Measurements from ENCODE around the gene CEP78. TPM values are rescaled to one million over a fixed set of nuclear protein-coding genes. Genes with fewer than 3 reads are reported as not detected.
A peak's percentile ranks its signal among the peaks of the same experiment; 100 is the strongest.

CEP78 gene, protein sequence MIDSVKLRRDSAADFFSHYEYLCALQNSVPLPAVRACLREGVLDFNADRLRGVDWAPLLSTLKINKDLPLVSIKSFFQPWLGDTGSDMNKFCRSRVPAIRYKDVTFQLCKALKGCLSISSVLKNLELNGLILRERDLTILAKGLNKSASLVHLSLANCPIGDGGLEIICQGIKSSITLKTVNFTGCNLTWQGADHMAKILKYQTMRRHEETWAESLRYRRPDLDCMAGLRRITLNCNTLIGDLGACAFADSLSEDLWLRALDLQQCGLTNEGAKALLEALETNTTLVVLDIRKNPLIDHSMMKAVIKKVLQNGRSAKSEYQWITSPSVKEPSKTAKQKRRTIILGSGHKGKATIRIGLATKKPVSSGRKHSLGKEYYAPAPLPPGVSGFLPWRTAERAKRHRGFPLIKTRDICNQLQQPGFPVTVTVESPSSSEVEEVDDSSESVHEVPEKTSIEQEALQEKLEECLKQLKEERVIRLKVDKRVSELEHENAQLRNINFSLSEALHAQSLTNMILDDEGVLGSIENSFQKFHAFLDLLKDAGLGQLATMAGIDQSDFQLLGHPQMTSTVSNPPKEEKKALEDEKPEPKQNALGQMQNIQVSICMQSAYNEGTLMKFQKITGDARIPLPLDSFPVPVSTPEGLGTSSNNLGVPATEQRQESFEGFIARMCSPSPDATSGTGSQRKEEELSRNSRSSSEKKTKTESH
- total RNA-seq, result 10 to 100 TPM; 15.4 to 20.1 (median 17.0) TPM
- polyA plus RNA-seq, result 1 to 10 TPM; 7.1 to 8.0 (median 7.9) TPM
- long read RNA-seq, donor 1, partial matches to known transcripts, result 8 of 12 reads
- long read RNA-seq, donor 1, other reads (novel, unspliced or antisense), result 0 of 12 reads
- long read RNA-seq, donor 2, full-length matches to known transcripts, result 2 of 2 reads
- long read RNA-seq, donor 2, partial matches to known transcripts, result 0 of 2 reads
- long read RNA-seq, donor 2, other reads (novel, unspliced or antisense), result 0 of 2 reads

DNA sequence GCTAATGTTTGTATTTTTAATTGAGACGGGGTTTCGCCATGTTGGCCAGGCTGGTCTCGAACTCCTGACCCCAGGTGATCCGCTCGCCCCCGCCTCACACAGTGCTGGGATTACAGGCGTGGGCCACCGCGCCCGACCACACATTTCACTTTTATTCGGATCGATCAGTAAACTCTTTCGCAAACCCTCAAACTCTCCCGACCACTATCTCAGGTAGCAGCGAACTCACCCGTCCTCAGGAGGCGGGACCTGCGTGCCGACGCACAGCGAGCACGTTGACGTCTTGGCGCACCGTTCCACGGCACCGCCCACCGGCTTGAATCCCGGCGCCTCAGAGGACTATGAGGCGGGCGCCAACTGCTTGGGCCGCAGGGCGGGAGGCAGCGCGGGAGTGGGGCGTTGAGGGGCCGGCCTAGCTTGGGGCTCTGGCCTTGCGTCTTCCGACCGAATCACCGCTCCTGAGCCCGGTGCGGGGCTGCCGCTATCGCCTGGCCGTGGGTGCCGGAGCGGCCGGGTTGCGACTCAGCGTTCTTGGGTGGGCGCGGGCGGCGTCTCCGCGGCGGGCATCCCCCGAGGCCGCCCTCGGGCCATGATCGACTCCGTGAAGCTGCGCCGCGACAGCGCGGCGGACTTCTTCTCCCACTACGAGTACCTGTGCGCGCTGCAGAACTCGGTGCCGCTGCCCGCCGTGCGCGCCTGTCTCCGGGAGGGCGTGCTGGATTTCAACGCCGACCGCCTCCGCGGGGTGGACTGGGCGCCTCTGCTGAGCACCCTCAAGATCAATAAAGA, at the start of gene CEP78:
Gene CEP78, plus strand, starts transcription at position 314 of the 789 bp plus-strand sequence. Its CDS starts 276 bp downstream, at position 590.
- no peaks in the 10 kb centered on the region for H3K9me3 ChIP-seq
- WGBS, 5 donors, result 0 to 1% (median 0%) methylated on average over 8 to 87 of the region's 87 CpGs
- peak within 1 kb of the TSS; percentile 69 to 92 (median 88) for H3K27ac ChIP-seq
- peaks cover 0 to 12% (median 1%) of the 10 kb centered on the region in 6 donors for H3K36me3 ChIP-seq
- TF ChIP-seq, protein P1, sequence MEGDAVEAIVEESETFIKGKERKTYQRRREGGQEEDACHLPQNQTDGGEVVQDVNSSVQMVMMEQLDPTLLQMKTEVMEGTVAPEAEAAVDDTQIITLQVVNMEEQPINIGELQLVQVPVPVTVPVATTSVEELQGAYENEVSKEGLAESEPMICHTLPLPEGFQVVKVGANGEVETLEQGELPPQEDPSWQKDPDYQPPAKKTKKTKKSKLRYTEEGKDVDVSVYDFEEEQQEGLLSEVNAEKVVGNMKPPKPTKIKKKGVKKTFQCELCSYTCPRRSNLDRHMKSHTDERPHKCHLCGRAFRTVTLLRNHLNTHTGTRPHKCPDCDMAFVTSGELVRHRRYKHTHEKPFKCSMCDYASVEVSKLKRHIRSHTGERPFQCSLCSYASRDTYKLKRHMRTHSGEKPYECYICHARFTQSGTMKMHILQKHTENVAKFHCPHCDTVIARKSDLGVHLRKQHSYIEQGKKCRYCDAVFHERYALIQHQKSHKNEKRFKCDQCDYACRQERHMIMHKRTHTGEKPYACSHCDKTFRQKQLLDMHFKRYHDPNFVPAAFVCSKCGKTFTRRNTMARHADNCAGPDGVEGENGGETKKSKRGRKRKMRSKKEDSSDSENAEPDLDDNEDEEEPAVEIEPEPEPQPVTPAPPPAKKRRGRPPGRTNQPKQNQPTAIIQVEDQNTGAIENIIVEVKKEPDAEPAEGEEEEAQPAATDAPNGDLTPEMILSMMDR (IDR thresholded peaks at IDR 0.05 in 8 of 11, conservative IDR thresholded peaks at IDR 0.05 in 3 of 11), result peak in 2 of 11 experiments; percentile 11 to 26
- TF ChIP-seq POLR2AphosphoS5 (IDR thresholded peaks at IDR 0.05) (peak; percentile 94 to 96 (median 95)), POLR2A (IDR thresholded peaks at IDR 0.05) (peak in 1 of 3 donors; percentile 27)
- peaks cover 5 to 41% (median 22%) of the 10 kb centered on the region in 6 donors for H3K4me1 ChIP-seq
- no peaks in the 10 kb centered on the region for H3K27me3 ChIP-seq (replicated peaks in 1 of 7)
- peak within 1 kb of the TSS; percentile 73 to 98 (median 86) for H3K4me3 ChIP-seq
- DNase-seq, result peak; percentile 98
- intact Hi-C loops (cut with DNase I; ENCODE audit: low total_unique reads), result no loop called here

DNA sequence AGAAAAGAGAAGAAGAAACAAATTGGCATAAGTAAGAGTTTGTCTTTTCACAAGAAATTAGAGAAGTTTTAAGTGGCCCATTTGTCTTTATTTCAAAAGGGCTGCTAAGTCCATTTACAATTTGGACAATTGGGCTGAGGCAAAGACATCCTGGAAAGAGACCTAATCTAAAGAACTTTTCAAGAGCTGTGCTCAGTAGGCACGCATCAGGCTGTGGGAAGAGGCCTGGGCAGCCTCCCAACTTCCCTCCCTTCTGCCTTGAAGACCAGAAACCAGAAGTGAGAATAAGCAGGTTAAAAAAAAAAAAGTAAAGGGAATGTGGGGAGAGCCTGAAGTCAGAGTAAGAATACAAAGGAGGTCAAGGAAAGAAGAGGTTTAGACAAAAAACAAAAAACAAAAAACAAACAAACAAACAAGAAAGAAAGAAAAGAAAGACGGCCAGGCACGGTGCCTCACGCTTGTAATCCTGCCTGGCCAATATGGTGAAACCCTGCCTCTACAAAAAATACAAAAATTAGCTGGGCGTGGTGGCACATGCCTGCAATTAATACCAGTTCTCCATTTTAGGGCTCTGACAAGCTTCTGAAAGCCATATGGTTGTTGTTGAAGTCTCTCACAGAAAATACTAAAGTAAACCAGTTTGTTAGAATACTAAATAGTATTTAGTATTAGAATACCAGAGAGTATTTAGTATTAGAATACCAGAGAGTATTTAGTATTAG, 48.0 kb upstream of the CEP78 start:
- 73 to 84% (median 79%) methylated on average over 5 of the region's 5 CpGs for WGBS, 5 donors
- peak overlapping the region in 1 of 8 donors; percentile 48 for H3K27ac ChIP-seq

DNA sequence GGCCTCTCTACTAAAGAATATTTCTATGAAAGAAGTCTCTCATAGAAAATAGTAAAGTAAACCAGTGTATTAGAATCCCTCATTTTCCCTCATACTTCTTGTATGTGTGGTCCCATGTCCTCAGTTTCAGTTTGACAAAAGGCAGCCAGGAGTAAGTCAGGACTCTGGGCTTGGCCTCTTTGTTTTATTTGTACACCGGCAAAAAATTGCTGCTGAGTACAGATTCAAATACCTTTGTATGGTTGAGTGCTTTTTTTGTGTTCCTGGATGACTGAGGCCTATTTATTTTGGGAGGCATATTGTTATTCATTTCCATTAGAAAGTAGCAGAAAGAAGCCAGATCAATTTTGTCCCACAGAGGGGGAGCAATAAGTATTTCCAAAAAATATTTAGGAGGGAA, 47.3 kb upstream of the CEP78 start:
- TF ChIP-seq, protein P1 (IDR thresholded peaks at IDR 0.05 in 8 of 11, conservative IDR thresholded peaks at IDR 0.05 in 3 of 11), result no peak
- no peak for TF ChIP-seq POLR2A (IDR thresholded peaks at IDR 0.05)
- TF ChIP-seq POLR2AphosphoS5 (IDR thresholded peaks at IDR 0.05), result no peak

More for the DNA sequence above, 48.0 kb upstream of the CEP78 start:
- intact Hi-C loops (cut with DNase I; ENCODE audit: low total_unique reads), result no loop called here
- DNase-seq, result no peak
- Histone ChIP-seq H3K36me3 (no peaks in the 10 kb centered on the region), H3K9me3 (no peaks in the 10 kb centered on the region), H3K27me3 (replicated peaks in 1 of 7) (no peaks in the 10 kb centered on the region), H3K4me3 (no peak overlapping the region), H3K4me1 (peaks cover 0 to 19% (median 2%) of the 10 kb centered on the region in 6 donors)
- TF ChIP-seq POLR2AphosphoS5 (IDR thresholded peaks at IDR 0.05), result no peak
- TF ChIP-seq, protein P1 (IDR thresholded peaks at IDR 0.05 in 8 of 11, conservative IDR thresholded peaks at IDR 0.05 in 3 of 11), result no peak
- no peak for TF ChIP-seq POLR2A (IDR thresholded peaks at IDR 0.05)

More for the DNA sequence above, 47.3 kb upstream of the CEP78 start:
- Histone ChIP-seq H3K36me3 (no peaks in the 10 kb centered on the region), H3K4me3 (no peak overlapping the region), H3K9me3 (no peaks in the 10 kb centered on the region), H3K27me3 (replicated peaks in 1 of 7) (no peaks in the 10 kb centered on the region), H3K27ac (peak overlapping the region in 1 of 8 donors; percentile 48), H3K4me1 (peaks cover 0 to 19% (median 2%) of the 10 kb centered on the region in 6 donors)
- 73 to 86% (median 86%) methylated on average over 1 of the region's 1 CpG for whole genome bisulfite sequencing, 5 donors
- no peak for DNase-seq
- intact Hi-C loops (cut with DNase I; ENCODE audit: low total_unique reads), result no loop called here
